NCI-H2227 treated with DMSO at 0.1 percent for 48 hours (cell line): ENCODE results near the gene TTK.

Source experiments
- DNase-seq: peaks from one replicate; lab custom pipeline; 2025; lab: John Stamatoyannopoulos, UW

TTK gene

DNA sequence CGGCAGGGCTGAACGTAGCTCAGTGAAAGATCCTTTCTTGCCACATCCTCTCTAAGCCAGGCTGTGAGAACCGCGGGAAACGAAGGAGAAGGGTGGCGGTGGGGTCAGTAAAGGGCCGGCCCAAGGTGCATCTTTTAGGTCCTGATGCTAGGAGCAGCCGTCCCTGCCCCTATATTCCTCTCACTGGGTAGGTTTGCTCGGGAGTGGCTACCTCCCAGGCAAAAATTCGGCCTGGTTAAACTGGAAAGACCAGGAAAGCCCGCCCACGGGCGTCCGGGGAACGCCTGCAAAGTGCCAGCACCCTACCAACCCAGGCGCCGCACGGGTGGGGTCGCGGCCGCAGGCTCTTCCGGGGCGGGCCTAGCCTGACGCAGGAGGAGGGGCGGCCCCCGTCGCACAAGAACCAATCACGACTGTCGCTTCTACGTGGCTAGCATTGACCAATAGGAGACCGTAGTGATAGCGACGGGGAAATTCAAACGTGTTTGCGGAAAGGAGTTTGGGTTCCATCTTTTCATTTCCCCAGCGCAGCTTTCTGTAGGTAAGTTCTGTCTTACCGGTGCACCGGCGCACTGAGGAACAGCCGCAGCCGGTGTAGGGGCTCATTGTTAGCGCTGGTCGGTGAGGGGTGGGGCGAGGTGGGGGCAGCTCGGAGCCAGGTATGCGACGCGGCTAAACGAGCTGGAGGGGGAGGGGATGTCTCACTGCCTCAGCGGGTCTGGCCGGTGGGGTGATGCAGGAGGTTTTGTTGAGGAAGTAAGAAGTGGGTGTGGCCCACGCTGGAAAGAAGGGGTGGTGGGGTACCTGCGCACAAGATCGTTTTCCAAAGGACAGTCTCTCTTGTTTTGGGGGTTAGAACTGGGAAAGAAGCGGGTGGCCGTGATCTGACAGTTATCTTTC is at the start of gene TTK:
TSS of gene TTK (plus strand) at position 477 of the 900 bp plus-strand sequence. CDS start 1,195 bp downstream, outside the sequence.
- DNase-seq, result peak; percentile 88

DNA sequence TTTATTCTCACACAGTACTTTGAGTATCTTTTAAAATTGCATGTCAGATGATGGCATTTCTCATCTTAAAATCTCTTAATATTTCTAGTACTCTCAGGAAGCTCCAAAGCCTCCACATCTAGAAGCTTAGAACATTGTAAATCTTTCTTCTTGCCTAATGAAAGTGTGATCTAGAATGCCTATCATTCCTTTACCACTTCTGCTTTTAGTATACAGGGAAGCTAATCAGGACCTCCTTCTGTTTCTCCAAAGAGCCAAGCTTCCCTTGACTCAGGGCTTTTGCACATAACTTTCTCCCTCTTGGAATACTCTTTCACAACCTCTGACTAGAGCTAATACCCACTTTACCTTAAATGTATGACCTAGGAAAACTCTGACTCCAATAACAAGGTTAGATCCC is 49.6 kb upstream of the TTK start:
- DNase-seq, result no peak

GRCh38 chr6:79964607-79965081 is 39.8 kb upstream of the TTK start:
- no peak for DNase-seq

DNA sequence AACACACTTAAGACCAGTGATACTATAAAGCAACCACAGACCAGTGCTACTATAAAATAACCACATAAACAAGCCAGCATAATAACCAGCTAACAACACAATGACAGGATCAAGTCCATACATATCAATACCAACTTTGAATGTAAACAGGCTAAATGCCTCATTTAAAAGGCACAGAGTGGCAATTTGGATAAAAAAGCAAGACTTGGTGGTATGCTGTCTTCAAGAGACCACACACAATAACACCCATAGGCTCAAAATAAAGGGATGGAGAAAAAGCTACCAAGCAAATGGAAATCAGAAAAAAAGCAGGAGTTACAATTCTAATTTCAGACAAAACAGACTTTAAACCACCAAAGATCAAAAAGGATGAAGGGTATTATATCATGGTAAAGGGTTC is 37.3 kb upstream of the TTK start:
- DNase-seq, result no peak

DNA sequence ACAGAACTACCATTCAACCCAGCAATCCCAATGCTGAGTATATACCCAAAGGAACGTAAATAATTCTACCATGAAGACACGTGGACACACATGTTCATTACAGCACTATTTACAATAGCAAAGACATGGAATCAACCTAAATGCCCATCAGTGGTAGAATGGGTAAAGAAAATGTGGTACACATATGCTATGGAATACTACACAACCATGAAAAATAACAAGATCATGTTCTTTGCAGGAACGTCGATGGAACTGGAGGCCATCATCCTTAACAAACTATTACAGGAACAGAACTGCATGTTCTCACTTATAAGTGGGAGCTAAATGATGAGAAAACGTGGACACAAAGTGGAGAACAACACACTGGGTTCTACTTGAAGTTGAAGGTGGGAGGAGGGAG is 34.7 kb upstream of the TTK start:
- no peak for DNase-seq

- no peak for DNase-seq
Observed at GRCh38 chr6:79971193-79971592, 33.3 kb upstream of the TTK start.

- no peak for DNase-seq
Observed at GRCh38 chr6:79981652-79982051, 22.8 kb upstream of the TTK start.

DNA sequence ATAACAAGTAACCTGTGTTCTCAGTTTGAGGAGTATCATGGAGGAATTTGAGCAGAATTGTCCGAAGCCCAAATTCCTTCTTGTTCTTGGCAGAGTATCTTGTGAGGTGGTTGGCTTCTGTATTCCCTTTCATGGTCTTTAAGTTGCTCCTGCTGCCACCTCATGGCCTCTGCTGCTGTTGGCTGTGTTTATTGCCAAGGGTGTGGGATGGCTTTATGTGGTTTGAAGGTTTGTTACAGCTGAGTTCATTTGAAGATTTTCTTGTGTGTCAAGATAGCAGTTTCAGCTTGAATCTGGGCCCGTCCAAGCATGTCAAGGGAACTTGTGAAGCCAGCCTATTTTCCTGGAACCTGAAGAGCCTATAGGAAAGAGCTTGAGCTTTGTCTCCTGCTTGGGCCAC is 20.2 kb upstream of the TTK start:
- DNase-seq, result no peak

DNA sequence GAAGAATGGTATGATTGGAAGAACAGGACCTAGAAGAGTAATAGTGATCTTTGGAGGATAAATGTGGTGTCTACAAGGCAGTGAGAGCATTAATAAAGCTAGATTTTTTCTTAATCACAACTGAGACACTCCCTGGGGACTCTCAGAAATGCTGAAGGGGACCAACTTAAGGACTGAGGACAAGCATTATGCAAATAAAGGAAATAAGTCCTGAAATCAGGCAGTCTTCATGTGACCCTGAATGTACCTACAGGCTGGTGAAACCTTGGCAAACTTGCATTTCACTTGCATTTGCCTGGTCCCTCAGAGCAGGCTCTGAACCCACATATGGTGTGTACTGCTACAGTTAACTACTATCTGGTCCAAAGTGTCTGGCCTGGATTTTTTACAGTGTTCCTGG is 19.3 kb upstream of the TTK start:
- DNase-seq, result no peak

- DNase-seq, result no peak
Observed at GRCh38 chr6:79989641-79990040, 14.8 kb upstream of the TTK start.

DNA sequence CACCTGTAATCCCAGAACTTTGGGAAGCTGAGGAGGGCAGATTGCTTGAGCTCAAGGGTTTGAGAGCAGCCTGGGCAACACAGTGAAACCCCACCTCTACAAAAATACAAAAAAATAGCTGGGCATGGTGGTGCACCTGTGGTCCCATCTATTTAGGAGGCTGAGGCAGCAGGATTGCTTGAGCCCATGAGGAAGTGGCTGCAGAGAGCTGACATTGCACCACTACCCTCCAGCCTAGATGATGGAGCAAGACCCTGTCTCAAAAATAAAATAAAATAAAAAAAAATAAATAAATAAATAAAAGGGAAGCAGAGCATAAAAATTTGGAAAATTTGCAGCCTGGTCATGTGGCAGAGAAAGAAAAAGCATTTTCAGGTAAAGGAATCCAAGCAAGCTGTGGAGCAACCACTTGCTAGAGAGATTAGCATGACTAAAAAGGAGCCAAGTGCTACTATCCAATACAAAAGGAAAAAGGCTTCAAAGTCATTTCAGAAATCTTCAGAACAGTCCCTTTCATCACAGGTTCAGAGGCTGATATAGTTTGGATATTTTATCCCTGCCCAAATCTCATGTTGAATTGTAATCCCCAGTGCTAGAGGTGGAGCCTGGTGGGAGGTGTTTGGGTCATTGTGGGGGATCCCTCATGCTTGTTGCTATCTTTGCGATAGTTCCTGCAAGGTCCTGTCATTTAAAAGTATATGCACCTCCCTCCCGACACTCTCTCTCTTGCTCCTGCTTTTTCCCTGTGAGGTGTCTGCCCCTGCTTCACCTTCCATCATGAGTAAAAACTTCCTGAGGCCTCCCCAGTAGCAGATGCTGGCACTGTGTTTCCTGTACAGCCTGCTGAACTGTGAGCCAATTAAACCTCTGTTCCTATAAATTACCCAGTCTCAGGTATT is 11.2 kb upstream of the TTK start:
- no peak for DNase-seq

GRCh38 chr6:79993911-79994309 is 10.5 kb upstream of the TTK start:
- no peak for DNase-seq

DNA sequence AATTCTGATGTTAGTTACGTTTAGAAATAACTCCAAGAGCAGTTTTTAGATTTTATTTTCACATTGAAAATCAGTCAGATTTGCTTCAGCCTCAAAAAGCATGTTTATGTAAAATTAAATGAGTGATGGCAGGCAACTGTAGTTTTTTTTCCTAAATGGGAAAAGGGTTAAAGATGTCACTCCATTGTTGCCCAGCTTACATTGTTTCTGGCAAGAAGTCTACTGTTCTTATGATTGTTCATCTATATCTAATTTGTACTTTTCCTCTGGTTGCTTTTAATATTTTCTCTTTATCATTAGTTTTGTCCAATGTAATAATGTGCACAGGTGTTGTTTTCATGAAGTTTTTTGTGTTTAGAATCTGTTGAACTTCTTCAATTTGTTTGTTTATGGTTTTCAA is 6.7 kb upstream of the TTK start:
- DNase-seq, result no peak

GRCh38 chr6:80001337-80001736 is 3.1 kb upstream of the TTK start:
- no peak for DNase-seq

DNA sequence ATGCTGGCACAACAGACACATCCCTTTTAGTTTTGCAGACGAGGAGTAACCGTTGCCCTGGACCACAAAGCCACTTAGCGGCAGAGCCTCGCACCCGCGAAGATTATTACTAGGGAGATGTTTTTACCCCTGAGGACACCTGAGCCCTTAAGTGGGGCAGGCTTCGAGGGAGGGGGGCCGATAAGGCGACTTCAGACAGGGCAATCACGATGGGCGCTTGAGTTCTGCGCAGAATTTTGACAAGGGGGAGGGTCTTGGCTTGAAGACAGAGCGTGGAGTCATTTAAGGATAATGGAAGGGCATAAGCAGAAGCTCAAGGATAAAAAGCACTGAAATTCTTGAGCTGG is 650 bp upstream of the TTK start:
- DNase-seq, result peak; percentile 50

DNA sequence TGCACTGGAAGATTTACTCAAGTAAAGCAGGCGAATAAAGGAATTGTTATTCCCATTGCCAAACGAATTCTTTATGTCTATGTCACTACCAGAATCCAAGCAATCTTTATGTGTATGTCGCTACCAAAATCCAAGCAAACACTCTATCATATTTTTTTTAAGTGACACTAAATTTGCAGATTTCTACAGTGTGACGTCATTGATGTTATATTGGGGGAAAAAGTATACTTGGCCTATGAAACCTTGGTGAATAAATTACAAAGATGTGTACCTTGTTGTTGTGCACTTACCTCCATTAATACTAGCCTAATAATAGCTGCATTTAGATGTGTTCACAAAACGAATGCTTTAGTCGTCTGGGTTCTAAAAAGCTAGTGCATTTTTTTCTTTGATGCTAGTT is 957 bp downstream of the TTK start:
- no peak for DNase-seq

- DNase-seq, result no peak
Observed at GRCh38 chr6:80006541-80006940, 2.1 kb downstream of the TTK start.

- no peak for DNase-seq
Observed at GRCh38 chr6:80009531-80009930, 5.1 kb downstream of the TTK start.

- DNase-seq, result no peak
Observed at GRCh38 chr6:80010288-80010687, 5.8 kb downstream of the TTK start.

DNA sequence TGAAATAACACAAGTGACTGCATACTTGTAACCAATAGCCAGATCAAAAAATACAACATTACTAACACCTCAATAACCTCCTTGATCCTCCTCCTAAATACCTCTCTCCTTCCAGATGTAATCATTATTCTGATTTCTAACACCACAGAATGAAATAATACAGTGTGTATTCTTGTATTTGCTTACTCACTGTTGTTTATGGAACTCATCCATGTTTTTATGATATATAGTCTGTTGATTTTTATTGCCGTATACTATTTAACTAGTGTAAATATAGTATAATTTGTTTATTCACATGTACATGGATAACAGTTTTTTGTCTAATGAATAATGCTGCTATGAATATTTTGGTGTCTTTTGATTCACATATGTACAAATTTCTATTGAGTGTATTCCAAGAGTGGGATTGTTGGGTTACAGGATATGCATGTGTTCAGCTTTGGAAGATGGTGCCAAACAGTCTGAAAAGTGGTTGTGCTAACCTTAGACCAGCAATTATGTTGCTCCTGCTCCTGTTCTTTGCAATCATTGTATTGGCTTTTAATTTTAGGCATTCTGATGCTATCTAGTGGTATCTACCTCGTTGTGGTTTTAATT is 11.5 kb downstream of the TTK start:
- no peak for DNase-seq

DNA sequence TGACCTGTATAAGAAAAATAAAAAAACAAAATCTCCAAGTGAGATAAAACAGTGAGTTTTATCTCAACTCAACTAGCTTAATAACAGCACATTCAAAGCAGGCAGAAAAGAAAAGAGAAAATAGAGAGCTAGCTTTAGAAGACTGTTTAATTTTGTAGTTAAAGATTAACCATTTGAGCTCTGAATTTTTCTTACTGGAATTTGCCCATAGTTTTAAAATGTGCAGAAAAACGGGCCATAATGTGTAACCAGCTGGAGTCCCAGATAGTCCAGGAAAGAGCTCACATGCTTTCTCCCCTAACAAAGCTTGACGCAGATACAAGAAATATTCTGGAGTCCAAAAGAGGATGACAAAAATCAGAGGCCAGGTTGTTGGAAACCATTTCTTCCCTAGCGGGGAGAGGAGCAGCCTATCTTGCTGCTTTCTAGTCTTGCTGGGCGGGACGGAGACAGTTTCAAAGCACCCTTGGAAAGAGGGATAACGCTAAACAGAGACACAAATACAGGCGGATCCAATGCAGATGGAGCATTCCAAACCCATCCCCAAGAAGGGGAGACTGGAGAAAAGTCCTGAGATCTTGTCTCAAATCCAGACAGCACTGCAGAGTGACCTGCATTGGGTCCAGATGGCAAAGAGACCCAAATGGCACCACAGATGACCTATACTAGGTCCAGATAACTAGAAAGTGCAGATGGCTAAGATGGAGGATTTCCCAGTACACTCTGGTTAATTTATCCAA is 16.1 kb downstream of the TTK start:
- no peak for DNase-seq

- DNase-seq, result no peak
Observed at GRCh38 chr6:80021131-80021530, 16.7 kb downstream of the TTK start.
